ENCODE measurements around the gene SLC6A5.

SLC6A5 gene

GRCh38 chr11:20620988-20621387, 21.6 kb downstream of the SLC6A5 start:
- Histone ChIP-seq H3K9me3 (ENCODE audit: control insufficient read depth in 1 of 2, low read length in 2 of 2) (no peaks in the 10 kb centered on the region), H3K9ac (ENCODE audit: low read depth in 1 of 2, low read length in 2 of 2) (no peak overlapping the region), H3K4me1 (ENCODE audit: control insufficient read depth in 1 of 2, insufficient read depth in 2 of 2, low read length in 2 of 2) (no peaks in the 10 kb centered on the region), H3K27me3 (ENCODE audit: control insufficient read depth in 1 of 2, insufficient read depth in 2 of 2, low read length in 2 of 2) (no peaks in the 10 kb centered on the region), H3K27ac (ENCODE audit: low read depth, low read length) (no peak overlapping the region), H3K36me3 (ENCODE audit: control insufficient read depth in 1 of 2, insufficient read depth in 2 of 2, low read length in 2 of 2) (no peaks in the 10 kb centered on the region), H3K4me3 (ENCODE audit: low read depth in 1 of 2, low read length in 2 of 2) (no peak overlapping the region)

- Histone ChIP-seq H3K27ac (ENCODE audit: low read depth, low read length) (no peak overlapping the region), H3K36me3 (ENCODE audit: control insufficient read depth in 1 of 2, insufficient read depth in 2 of 2, low read length in 2 of 2) (no peaks in the 10 kb centered on the region), H3K4me1 (ENCODE audit: control insufficient read depth in 1 of 2, insufficient read depth in 2 of 2, low read length in 2 of 2) (no peaks in the 10 kb centered on the region), H3K27me3 (ENCODE audit: control insufficient read depth in 1 of 2, insufficient read depth in 2 of 2, low read length in 2 of 2) (no peaks in the 10 kb centered on the region), H3K4me3 (ENCODE audit: low read depth in 1 of 2, low read length in 2 of 2) (no peak overlapping the region), H3K9me3 (ENCODE audit: control insufficient read depth in 1 of 2, low read length in 2 of 2) (no peaks in the 10 kb centered on the region), H3K9ac (ENCODE audit: low read depth in 1 of 2, low read length in 2 of 2) (no peak overlapping the region)
Observed at GRCh38 chr11:20621679-20622078, 22.3 kb downstream of the SLC6A5 start.

GRCh38 chr11:20623252-20623651, 23.8 kb downstream of the SLC6A5 start:
- Histone ChIP-seq H3K9me3 (ENCODE audit: control insufficient read depth in 1 of 2, low read length in 2 of 2) (no peaks in the 10 kb centered on the region), H3K9ac (ENCODE audit: low read depth in 1 of 2, low read length in 2 of 2) (no peak overlapping the region), H3K36me3 (ENCODE audit: control insufficient read depth in 1 of 2, insufficient read depth in 2 of 2, low read length in 2 of 2) (no peaks in the 10 kb centered on the region), H3K4me1 (ENCODE audit: control insufficient read depth in 1 of 2, insufficient read depth in 2 of 2, low read length in 2 of 2) (no peaks in the 10 kb centered on the region), H3K27me3 (ENCODE audit: control insufficient read depth in 1 of 2, insufficient read depth in 2 of 2, low read length in 2 of 2) (no peaks in the 10 kb centered on the region), H3K4me3 (ENCODE audit: low read depth in 1 of 2, low read length in 2 of 2) (no peak overlapping the region), H3K27ac (ENCODE audit: low read depth, low read length) (no peak overlapping the region)

GRCh38 chr11:20626279-20626678, 26.9 kb downstream of the SLC6A5 start:
- Histone ChIP-seq H3K27ac (ENCODE audit: low read depth, low read length) (no peak overlapping the region), H3K36me3 (ENCODE audit: control insufficient read depth in 1 of 2, insufficient read depth in 2 of 2, low read length in 2 of 2) (no peaks in the 10 kb centered on the region), H3K4me3 (ENCODE audit: low read depth in 1 of 2, low read length in 2 of 2) (no peak overlapping the region), H3K27me3 (ENCODE audit: control insufficient read depth in 1 of 2, insufficient read depth in 2 of 2, low read length in 2 of 2) (no peaks in the 10 kb centered on the region), H3K9me3 (ENCODE audit: control insufficient read depth in 1 of 2, low read length in 2 of 2) (no peaks in the 10 kb centered on the region), H3K4me1 (ENCODE audit: control insufficient read depth in 1 of 2, insufficient read depth in 2 of 2, low read length in 2 of 2) (no peaks in the 10 kb centered on the region), H3K9ac (ENCODE audit: low read depth in 1 of 2, low read length in 2 of 2) (no peak overlapping the region)

- Histone ChIP-seq H3K27ac (ENCODE audit: low read depth, low read length) (no peak overlapping the region), H3K9ac (ENCODE audit: low read depth in 1 of 2, low read length in 2 of 2) (no peak overlapping the region), H3K27me3 (ENCODE audit: control insufficient read depth in 1 of 2, insufficient read depth in 2 of 2, low read length in 2 of 2) (no peaks in the 10 kb centered on the region), H3K4me3 (ENCODE audit: low read depth in 1 of 2, low read length in 2 of 2) (no peak overlapping the region), H3K36me3 (ENCODE audit: control insufficient read depth in 1 of 2, insufficient read depth in 2 of 2, low read length in 2 of 2) (no peaks in the 10 kb centered on the region), H3K9me3 (ENCODE audit: control insufficient read depth in 1 of 2, low read length in 2 of 2) (no peaks in the 10 kb centered on the region), H3K4me1 (ENCODE audit: control insufficient read depth in 1 of 2, insufficient read depth in 2 of 2, low read length in 2 of 2) (no peaks in the 10 kb centered on the region)
Observed at GRCh38 chr11:20627026-20627425, 27.6 kb downstream of the SLC6A5 start.

- Histone ChIP-seq H3K27me3 (ENCODE audit: control insufficient read depth in 1 of 2, insufficient read depth in 2 of 2, low read length in 2 of 2) (no peaks in the 10 kb centered on the region), H3K4me1 (ENCODE audit: control insufficient read depth in 1 of 2, insufficient read depth in 2 of 2, low read length in 2 of 2) (no peaks in the 10 kb centered on the region), H3K27ac (ENCODE audit: low read depth, low read length) (no peak overlapping the region)
Observed at GRCh38 chr11:20627701-20628100, 28.3 kb downstream of the SLC6A5 start.

GRCh38 chr11:20631519-20632168, 32.2 kb downstream of the SLC6A5 start:
- no peaks in the 10 kb centered on the region for H3K27me3 ChIP-seq (ENCODE audit: control insufficient read depth in 1 of 2, insufficient read depth in 2 of 2, low read length in 2 of 2)
- H3K27ac ChIP-seq (ENCODE audit: low read depth, low read length) = no peak overlapping the region
- H3K4me3 ChIP-seq (ENCODE audit: low read depth in 1 of 2, low read length in 2 of 2) = no peak overlapping the region
- H3K36me3 ChIP-seq (ENCODE audit: control insufficient read depth in 1 of 2, insufficient read depth in 2 of 2, low read length in 2 of 2) = no peaks in the 10 kb centered on the region
- H3K9me3 ChIP-seq (ENCODE audit: control insufficient read depth in 1 of 2, low read length in 2 of 2) = no peaks in the 10 kb centered on the region
- H3K4me1 ChIP-seq (ENCODE audit: control insufficient read depth in 1 of 2, insufficient read depth in 2 of 2, low read length in 2 of 2) = no peaks in the 10 kb centered on the region
- H3K9ac ChIP-seq (ENCODE audit: low read depth in 1 of 2, low read length in 2 of 2) = no peak overlapping the region

More at GRCh38 chr11:20627701-20628100, 28.3 kb downstream of the SLC6A5 start:
- H3K36me3 ChIP-seq (ENCODE audit: control insufficient read depth in 1 of 2, insufficient read depth in 2 of 2, low read length in 2 of 2) = no peaks in the 10 kb centered on the region
- no peak overlapping the region for H3K9ac ChIP-seq (ENCODE audit: low read depth in 1 of 2, low read length in 2 of 2)
- no peak overlapping the region for H3K4me3 ChIP-seq (ENCODE audit: low read depth in 1 of 2, low read length in 2 of 2)
- no peaks in the 10 kb centered on the region for H3K9me3 ChIP-seq (ENCODE audit: control insufficient read depth in 1 of 2, low read length in 2 of 2)

- no peak overlapping the region for H3K9ac ChIP-seq (ENCODE audit: low read depth in 1 of 2, low read length in 2 of 2)
Observed at GRCh38 chr11:20632169-20632532, 32.7 kb downstream of the SLC6A5 start.

GRCh38 chr11:20634044-20634443, 34.6 kb downstream of the SLC6A5 start:
- Histone ChIP-seq H3K27ac (ENCODE audit: low read depth, low read length) (no peak overlapping the region), H3K4me3 (ENCODE audit: low read depth in 1 of 2, low read length in 2 of 2) (no peak overlapping the region), H3K9me3 (ENCODE audit: control insufficient read depth in 1 of 2, low read length in 2 of 2) (no peaks in the 10 kb centered on the region), H3K36me3 (ENCODE audit: control insufficient read depth in 1 of 2, insufficient read depth in 2 of 2, low read length in 2 of 2) (no peaks in the 10 kb centered on the region), H3K9ac (ENCODE audit: low read depth in 1 of 2, low read length in 2 of 2) (no peak overlapping the region), H3K27me3 (ENCODE audit: control insufficient read depth in 1 of 2, insufficient read depth in 2 of 2, low read length in 2 of 2) (peaks cover 0 to 5% of the 10 kb centered on the region in 2 donors), H3K4me1 (ENCODE audit: control insufficient read depth in 1 of 2, insufficient read depth in 2 of 2, low read length in 2 of 2) (no peaks in the 10 kb centered on the region)

More at GRCh38 chr11:20632169-20632532, 32.7 kb downstream of the SLC6A5 start:
- H3K36me3 ChIP-seq (ENCODE audit: control insufficient read depth in 1 of 2, insufficient read depth in 2 of 2, low read length in 2 of 2) = no peaks in the 10 kb centered on the region
- no peak overlapping the region for H3K4me3 ChIP-seq (ENCODE audit: low read depth in 1 of 2, low read length in 2 of 2)
- no peaks in the 10 kb centered on the region for H3K9me3 ChIP-seq (ENCODE audit: control insufficient read depth in 1 of 2, low read length in 2 of 2)
- H3K27me3 ChIP-seq (ENCODE audit: control insufficient read depth in 1 of 2, insufficient read depth in 2 of 2, low read length in 2 of 2) = no peaks in the 10 kb centered on the region
- H3K4me1 ChIP-seq (ENCODE audit: control insufficient read depth in 1 of 2, insufficient read depth in 2 of 2, low read length in 2 of 2) = no peaks in the 10 kb centered on the region
- no peak overlapping the region for H3K27ac ChIP-seq (ENCODE audit: low read depth, low read length)

GRCh38 chr11:20634781-20635180, 35.4 kb downstream of the SLC6A5 start:
- no peak overlapping the region for H3K27ac ChIP-seq (ENCODE audit: low read depth, low read length)
- H3K36me3 ChIP-seq (ENCODE audit: control insufficient read depth in 1 of 2, insufficient read depth in 2 of 2, low read length in 2 of 2) = no peaks in the 10 kb centered on the region
- H3K4me1 ChIP-seq (ENCODE audit: control insufficient read depth in 1 of 2, insufficient read depth in 2 of 2, low read length in 2 of 2) = no peaks in the 10 kb centered on the region
- no peak overlapping the region for H3K9ac ChIP-seq (ENCODE audit: low read depth in 1 of 2, low read length in 2 of 2)
- no peaks in the 10 kb centered on the region for H3K9me3 ChIP-seq (ENCODE audit: control insufficient read depth in 1 of 2, low read length in 2 of 2)
- no peak overlapping the region for H3K4me3 ChIP-seq (ENCODE audit: low read depth in 1 of 2, low read length in 2 of 2)
- peaks cover 0 to 5% of the 10 kb centered on the region in 2 donors for H3K27me3 ChIP-seq (ENCODE audit: control insufficient read depth in 1 of 2, insufficient read depth in 2 of 2, low read length in 2 of 2)

GRCh38 chr11:20638074-20638473, 38.7 kb downstream of the SLC6A5 start:
- H3K4me1 ChIP-seq (ENCODE audit: control insufficient read depth in 1 of 2, insufficient read depth in 2 of 2, low read length in 2 of 2) = no peaks in the 10 kb centered on the region
- no peak overlapping the region for H3K9ac ChIP-seq (ENCODE audit: low read depth in 1 of 2, low read length in 2 of 2)
- H3K27ac ChIP-seq (ENCODE audit: low read depth, low read length) = no peak overlapping the region
- peaks cover 0 to 5% of the 10 kb centered on the region in 2 donors for H3K27me3 ChIP-seq (ENCODE audit: control insufficient read depth in 1 of 2, insufficient read depth in 2 of 2, low read length in 2 of 2)
- H3K4me3 ChIP-seq (ENCODE audit: low read depth in 1 of 2, low read length in 2 of 2) = no peak overlapping the region
- no peaks in the 10 kb centered on the region for H3K36me3 ChIP-seq (ENCODE audit: control insufficient read depth in 1 of 2, insufficient read depth in 2 of 2, low read length in 2 of 2)
- H3K9me3 ChIP-seq (ENCODE audit: control insufficient read depth in 1 of 2, low read length in 2 of 2) = no peaks in the 10 kb centered on the region

Data from duodenal mucosa (tissue), 2 donors.